22Rv1 (cell line): ENCODE measurements around the gene SLC14A1.

Experiments
- H3K27ac ChIP-seq: fragments of 450-650 bp; 2 replicates; pipeline ENCODE4 v1.5.1; 2017
- ZFX ChIP-seq: fragments of 450-650 bp; IDR thresholded peaks from 2 replicates; pipeline ENCODE4 v1.6.1; 2017; ENCODE audit warnings: antibody characterized with exemption, borderline replicate concordance
- TF ChIP-seq, protein P1 (sequence below): fragments of 450-650 bp; IDR thresholded peaks from 2 replicates; pipeline ENCODE4 v1.5.1; 2017; ENCODE audit warnings: mild to moderate bottlenecking

Gene SLC14A1

DNA sequence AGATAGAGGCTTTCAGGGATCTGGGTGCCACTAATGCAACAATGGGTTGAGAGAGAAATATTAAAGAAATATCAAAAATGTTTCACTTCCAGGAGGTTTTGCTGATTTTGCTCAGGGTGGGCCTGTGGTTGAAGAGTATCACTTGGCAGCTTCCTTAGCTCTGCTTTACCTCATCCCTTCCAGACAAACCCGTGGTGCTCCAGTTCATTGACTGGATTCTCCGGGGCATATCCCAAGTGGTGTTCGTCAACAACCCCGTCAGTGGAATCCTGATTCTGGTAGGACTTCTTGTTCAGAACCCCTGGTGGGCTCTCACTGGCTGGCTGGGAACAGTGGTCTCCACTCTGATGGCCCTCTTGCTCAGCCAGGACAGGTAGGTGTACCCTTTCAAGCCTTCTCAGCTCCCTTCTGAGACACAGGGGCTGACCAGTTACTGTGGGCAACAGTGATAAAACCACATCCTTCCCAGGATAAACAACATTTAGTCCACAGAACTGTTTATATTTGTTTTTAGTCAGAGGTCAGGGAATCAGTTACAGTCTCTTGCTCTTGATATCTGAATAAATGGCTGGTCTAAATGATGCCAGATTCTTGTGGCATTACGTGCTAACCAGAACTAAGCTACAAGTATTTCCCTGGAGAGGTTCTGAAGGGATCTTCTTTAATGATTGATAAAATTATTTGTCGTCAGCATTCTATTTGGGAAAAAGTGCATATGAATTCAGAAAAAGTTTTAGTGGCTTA, 7.0 kb downstream of the SLC14A1 start:
- H3K27ac ChIP-seq, result no peak overlapping the region
- TF ChIP-seq ZFX, result no peak

DNA sequence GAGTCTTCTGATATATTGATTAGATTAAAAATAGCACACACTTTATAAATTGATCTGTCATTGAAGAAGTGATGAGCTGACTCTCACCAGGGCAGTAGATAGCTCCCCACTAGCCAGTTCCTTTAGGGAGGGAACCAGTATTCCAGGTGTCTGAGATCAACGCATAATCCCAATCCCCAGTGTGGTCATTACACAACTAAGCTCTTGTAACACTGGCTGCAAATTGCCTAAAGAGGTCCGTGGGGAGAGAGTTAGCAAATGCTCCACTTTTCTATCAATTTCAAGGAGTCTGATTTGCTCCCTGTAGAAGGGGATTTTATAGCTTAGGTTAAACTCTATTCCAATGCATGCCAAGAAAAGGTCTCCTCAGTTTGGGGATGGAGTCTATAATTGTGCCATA, 7.7 kb downstream of the SLC14A1 start:
- no peak overlapping the region for H3K27ac ChIP-seq
- TF ChIP-seq, protein P1, sequence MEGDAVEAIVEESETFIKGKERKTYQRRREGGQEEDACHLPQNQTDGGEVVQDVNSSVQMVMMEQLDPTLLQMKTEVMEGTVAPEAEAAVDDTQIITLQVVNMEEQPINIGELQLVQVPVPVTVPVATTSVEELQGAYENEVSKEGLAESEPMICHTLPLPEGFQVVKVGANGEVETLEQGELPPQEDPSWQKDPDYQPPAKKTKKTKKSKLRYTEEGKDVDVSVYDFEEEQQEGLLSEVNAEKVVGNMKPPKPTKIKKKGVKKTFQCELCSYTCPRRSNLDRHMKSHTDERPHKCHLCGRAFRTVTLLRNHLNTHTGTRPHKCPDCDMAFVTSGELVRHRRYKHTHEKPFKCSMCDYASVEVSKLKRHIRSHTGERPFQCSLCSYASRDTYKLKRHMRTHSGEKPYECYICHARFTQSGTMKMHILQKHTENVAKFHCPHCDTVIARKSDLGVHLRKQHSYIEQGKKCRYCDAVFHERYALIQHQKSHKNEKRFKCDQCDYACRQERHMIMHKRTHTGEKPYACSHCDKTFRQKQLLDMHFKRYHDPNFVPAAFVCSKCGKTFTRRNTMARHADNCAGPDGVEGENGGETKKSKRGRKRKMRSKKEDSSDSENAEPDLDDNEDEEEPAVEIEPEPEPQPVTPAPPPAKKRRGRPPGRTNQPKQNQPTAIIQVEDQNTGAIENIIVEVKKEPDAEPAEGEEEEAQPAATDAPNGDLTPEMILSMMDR, result no peak
- no peak for TF ChIP-seq ZFX

DNA sequence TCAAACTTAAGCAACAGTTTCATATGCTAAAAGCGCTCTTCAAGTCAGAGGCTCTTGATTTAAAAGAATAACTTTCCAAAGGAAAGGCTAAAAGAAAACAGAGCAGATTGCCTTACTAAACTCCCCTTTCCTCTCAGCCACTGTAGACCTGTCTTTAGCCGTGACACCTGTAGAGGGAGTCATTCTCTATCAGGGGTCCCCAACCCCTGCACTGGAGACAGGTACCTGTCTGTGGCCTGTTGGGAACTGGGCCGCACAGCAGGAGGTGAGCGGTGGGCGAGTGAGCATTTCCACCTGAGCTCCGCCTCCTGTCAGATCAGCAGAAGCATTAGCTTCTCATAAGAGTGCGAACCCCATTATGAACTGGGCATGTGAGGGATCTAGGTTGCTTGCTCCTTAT, 9.6 kb downstream of the SLC14A1 start:
- H3K27ac ChIP-seq, result no peak overlapping the region
- TF ChIP-seq, protein P1, result no peak
- no peak for TF ChIP-seq ZFX

DNA sequence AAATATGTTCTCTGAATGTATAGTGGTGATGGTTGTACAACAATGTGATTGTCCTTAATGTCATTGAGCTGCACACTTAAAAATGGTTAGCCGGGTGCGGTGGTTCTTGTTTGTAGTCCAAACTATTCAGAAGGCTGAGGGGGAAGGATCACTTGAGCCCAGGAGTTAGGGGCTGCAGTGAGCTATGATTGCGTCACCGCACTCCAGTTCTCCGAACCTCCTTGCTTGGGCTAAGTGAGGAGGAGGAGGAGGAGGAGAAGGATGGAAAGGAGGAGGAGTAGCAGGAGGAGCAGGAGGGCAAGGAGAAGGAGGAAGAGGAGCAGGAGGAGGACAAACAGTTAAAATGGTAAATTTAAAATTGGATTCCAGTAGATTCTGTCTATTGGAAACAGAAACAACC, 10.5 kb downstream of the SLC14A1 start:
- no peak overlapping the region for H3K27ac ChIP-seq
- TF ChIP-seq, protein P1, result no peak
- no peak for TF ChIP-seq ZFX

DNA sequence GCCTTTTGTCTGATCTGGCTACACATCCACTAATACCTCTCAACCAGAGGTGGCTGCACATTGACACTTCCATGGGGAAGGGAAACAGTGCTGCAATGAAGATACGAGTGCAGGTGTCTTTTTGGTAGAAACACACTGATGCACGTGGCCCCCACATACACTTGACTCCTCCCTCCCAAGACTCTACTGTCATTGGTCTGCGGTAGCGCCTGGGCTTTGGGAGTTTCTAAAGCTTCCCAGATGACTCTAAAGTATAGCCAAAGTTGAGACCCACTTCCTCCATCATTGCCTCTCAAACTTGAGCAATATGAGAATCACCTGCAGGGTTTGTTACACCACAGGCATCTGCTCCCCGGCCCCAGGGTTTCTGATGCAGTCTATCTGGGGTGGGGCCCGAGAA, 11.0 kb downstream of the SLC14A1 start:
- H3K27ac ChIP-seq, result no peak overlapping the region
- TF ChIP-seq, protein P1, result no peak
- no peak for TF ChIP-seq ZFX

DNA sequence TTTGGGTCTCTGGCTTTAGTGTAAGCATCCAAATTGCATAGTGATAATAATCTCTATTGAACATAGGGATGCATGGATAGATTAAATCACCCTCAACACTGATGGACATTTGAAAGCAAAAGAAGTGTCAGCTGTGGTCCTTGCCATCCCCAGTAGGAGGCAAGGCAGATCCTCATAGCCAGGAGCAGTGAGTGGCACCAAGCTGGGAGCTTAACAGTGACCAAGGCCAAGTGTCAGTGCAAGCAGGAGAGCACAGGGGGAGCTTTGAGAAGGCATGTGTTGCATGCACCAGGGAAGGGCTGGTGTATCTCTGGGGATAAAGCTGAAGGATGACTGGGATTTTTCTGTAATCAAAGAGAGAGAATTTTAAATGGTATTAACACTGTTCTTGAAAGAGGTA, 14.7 kb downstream of the SLC14A1 start:
- H3K27ac ChIP-seq, result no peak overlapping the region
- no peak for TF ChIP-seq ZFX
- TF ChIP-seq, protein P1, result no peak

DNA sequence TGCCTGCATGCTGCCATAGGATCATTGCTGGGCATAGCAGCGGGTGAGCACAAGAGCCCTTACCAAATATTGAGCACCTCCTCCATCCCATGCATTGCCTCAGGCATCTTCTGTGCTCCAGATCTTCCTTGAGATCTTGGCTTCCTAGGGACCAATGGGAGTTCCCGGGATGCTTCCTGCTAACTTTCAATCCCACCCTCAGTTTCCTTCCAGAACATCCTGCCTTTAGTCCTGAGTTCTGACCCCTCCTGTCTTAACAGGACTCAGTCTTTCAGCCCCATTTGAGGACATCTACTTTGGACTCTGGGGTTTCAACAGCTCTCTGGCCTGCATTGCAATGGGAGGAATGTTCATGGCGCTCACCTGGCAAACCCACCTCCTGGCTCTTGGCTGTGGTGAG, 15.3 kb downstream of the SLC14A1 start:
- no peak overlapping the region for H3K27ac ChIP-seq
- no peak for TF ChIP-seq ZFX
- TF ChIP-seq, protein P1, result no peak

DNA sequence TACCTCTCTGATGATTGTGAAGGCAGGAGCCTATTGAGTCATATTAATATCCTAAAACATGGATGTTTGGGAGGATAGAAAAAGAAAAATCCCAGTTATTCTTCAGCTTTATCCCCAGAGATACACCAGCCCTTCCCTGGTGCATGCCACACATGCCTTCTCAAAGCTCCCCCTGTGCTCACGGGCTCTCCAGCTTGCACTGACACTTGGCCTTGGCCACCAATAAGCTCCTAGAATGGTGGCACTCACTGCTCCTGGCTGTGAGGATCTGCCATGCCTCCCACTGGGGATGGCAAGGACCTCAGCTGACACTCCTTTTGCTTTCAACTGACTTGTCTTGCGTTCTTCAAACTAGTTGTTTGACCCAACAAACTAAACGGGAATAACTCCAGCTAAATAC, 15.9 kb downstream of the SLC14A1 start:
- TF ChIP-seq, protein P1, result no peak
- no peak for TF ChIP-seq ZFX
- H3K27ac ChIP-seq, result no peak overlapping the region
